ENCODE measurements around the gene TUBB3. TPM values are rescaled to one million over a fixed set of nuclear protein-coding genes. Genes with fewer than 3 reads are reported as not detected.

TUBB3 gene
- total RNA-seq, 1 experiment from 2014 or later = 209 TPM

GRCh38 chr16:89920723-89921122 is 2.4 kb upstream of the TUBB3 start:
- Mint-ChIP-seq H3K4me3 (no peak overlapping the region; the same call in 1 of the 2 replicates), H3K36me3 (no peaks in the 10 kb centered on the region), H3K27me3 (ENCODE audit: low read depth) (peaks cover 36% of the 10 kb centered on the region), H3K9me3 (no peaks in the 10 kb centered on the region), H3K4me1 (peaks cover 19% of the 10 kb centered on the region), H3K27ac (no peak overlapping the region)
- POLR2A ChIA-PET = no interaction called here
- ATAC-seq (no peak), DNase-seq (ENCODE audit: low spot score) (no peak)
- TF ChIP-seq SMAD4 (CRISPR knock-in tag; IDR thresholded peaks at IDR 0.05) (no peak), PRRX2 (CRISPR knock-in tag; IDR thresholded peaks at IDR 0.05) (no peak), ZNF532 (CRISPR knock-in tag; IDR thresholded peaks at IDR 0.05; ENCODE audit: borderline replicate concordance) (no peak), NR3C1 (CRISPR knock-in tag; conservative IDR thresholded peaks at IDR 0.05; ENCODE audit: low read depth) (no peak), E2F1 (CRISPR knock-in tag; IDR thresholded peaks at IDR 0.05) (no peak), ZMAT4 (CRISPR knock-in tag; IDR thresholded peaks at IDR 0.05) (no peak), FOXP4 (CRISPR knock-in tag; IDR thresholded peaks at IDR 0.05) (no peak), GABPB1 (CRISPR knock-in tag; IDR thresholded peaks at IDR 0.05) (no peak), CREB1 (CRISPR knock-in tag; IDR thresholded peaks at IDR 0.05) (no peak), SOX15 (CRISPR knock-in tag; IDR thresholded peaks at IDR 0.05) (no peak), TEAD1 (CRISPR knock-in tag; IDR thresholded peaks at IDR 0.05) (no peak), ATF1 (CRISPR knock-in tag; IDR thresholded peaks at IDR 0.05) (no peak), HMGA2 (CRISPR knock-in tag; IDR thresholded peaks at IDR 0.05) (no peak), MLX (CRISPR knock-in tag; IDR thresholded peaks at IDR 0.05) (no peak), ATF2 (CRISPR knock-in tag; IDR thresholded peaks at IDR 0.05; ENCODE audit: borderline replicate concordance, low read depth) (no peak), ZNF263 (CRISPR knock-in tag; IDR thresholded peaks at IDR 0.05; ENCODE audit: low read depth) (no peak), ZNF425 (CRISPR knock-in tag; conservative IDR thresholded peaks at IDR 0.05) (no peak), GRHL2 (CRISPR knock-in tag; IDR thresholded peaks at IDR 0.05; ENCODE audit: insufficient replicate concordance, severe bottlenecking) (no peak)
- CTCF ChIA-PET = interaction anchor here (5.7 kb wide), 1 partner anchor 11 kb away, joined by 70 read pairs; no protein-coding TSS in a partner anchor

All from WTC11 (cell line).